Gastrocnemius medialis (tissue), 4 donors: Measurements from ENCODE around the gene LYSMD4.
A peak's percentile ranks its signal among the peaks of the same experiment; 100 is the strongest.

Experiments used
- CTCF ChIP-seq, 5 experiments: fragments of 450-650 bp in 3 of 5; fragments of 200-600 bp in 2 of 5; sonication (generic) in 2 of 5; IDR thresholded peaks in 4 of 5; conservative IDR thresholded peaks in 1 of 5; 1 replicate in 4 of 5; 2 replicates in 1 of 5; pipeline ENCODE4 v1.5.1; 2016 to 2019; ENCODE audit warnings: antibody characterized with exemption in 5 of 5, mild to moderate bottlenecking in 3 of 5, moderate library complexity in 3 of 5
- POLR2A ChIP-seq, 2 donors: fragments of 450-650 bp; IDR thresholded peaks; one replicate each; pipeline ENCODE4 v1.6.1; 2017; ENCODE audit warnings: antibody characterized with exemption in 2 of 2, mild to moderate bottlenecking in 2 of 2, moderate library complexity in 2 of 2

DNA sequence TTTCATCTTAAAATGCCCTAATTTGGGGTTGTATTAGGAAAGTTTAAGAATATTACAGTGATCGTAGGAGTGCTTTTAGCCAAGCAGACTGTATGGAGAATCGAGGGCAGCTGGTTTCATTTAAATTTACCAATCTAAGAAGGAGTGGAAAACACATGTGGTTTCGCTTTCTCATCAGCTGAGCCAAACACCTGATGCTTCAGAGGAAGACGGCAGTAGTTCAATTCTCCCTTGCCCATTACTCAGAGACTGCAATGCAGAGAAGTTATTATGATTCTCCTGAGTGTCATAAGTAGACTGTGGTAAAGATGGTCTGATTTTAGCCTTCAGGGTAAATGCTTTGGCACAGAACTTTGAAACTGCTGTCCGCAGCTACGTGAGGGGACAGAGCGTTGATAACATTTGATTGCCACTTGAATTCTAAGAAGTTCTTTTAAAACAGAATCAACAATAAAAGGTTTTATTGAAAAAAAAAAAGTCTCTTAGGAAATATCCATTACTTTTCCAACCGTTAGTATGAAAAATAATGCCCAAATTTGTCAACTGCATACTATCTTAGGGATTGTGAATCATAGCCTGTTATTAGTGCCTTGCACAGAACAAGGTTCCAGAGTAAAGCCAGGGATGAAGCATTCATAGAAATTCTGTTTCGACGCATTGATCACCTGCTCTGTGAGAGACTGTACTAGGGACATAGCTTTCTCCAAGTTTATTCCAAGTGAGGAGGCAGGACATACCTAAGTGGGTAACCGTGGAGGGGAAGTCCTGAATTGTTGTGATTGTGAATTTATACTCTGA lies 25.6 kb downstream of the LYSMD4 start:
- TF ChIP-seq CTCF (IDR thresholded peaks at IDR 0.05 in 4 of 5, conservative IDR thresholded peaks at IDR 0.05 in 1 of 5) (no peak), POLR2A (IDR thresholded peaks at IDR 0.05) (peak in 1 of 2 donors; percentile 7)
